HG03442 (cell line): ENCODE measurements around the gene KIAA2012.
"Not testable (repeated sequence)": the region's sequence is repeated elsewhere in the genome, so short reads cannot be mapped to it uniquely, and the experiment has no call there.

Source experiments
- ATAC-seq: cut with Tn5 transposase; IDR thresholded peaks from one replicate; pipeline ENCODE4 v1.9.1; 2021; ENCODE audit warnings: mild to moderate bottlenecking, moderate library complexity; ENCODE audit not compliant: unreplicated experiment

KIAA2012 gene

GRCh38 chr2:202184557-202184956 is 111.5 kb downstream of the KIAA2012 start:
- ATAC-seq = no peak

DNA sequence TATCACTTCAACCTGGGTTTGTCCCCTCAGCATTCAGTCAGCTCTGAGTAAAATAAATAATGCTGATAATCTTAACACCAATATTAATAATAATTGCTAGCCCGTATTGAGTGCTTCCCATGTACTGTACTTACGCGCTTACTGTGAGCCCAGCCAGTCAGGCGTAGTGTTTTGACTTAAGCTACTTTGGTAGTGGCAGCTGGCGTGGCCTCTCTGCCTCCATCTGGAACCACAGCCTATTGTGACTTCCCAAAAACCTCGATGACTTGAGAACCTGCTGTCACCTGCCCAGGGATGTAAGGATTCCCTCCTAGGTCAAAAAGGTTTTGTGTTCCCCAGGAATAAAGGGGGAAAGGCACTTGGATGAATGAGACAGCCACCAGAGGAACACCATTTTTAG is 112.1 kb downstream of the KIAA2012 start:
- no peak for ATAC-seq

DNA sequence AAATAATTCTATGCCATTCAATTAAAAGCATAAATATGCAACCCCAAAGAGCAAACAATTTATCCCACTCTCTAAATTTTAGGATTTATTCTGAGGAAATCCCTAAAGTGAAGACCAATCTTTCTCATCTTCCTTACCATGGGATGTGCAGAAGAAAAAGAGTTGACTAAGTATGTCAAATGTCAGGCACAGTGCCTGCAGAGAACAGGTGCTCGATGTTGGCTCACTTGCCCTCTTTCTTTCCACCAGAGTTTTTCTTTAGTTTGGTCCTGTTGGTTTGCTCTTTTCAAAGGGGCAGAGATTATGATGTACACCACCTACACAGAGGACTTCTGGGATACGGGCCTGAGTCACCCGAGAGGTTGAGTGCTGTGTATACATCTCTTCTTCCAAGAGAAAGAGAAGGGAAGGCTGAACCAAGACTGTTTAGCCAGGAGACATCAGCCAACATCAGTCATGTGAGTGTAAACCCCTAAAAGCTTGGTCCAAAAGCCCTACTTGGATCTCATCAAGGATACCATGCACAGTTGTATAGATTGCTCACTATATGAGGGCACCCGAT is 113.7 kb downstream of the KIAA2012 start:
- ATAC-seq = no peak

DNA sequence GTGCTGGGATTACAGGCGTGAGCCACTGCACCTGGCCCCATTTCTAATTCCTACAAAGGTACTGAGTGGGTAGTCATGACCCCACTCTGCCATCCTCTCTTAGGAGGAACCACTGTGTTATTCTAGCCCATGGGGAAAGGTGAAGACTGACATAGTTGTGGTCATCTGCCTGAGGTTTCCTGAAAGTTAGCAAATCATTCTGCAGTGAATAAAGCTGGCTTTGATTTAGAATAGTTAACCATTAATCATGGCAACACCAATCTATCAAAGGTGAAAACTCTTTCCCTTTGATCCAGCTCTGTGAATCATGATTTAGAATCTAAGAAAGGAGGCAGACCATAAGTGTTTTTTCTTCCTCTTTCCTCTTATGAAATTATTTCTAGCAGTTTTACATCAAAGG is 114.5 kb downstream of the KIAA2012 start:
- no peak for ATAC-seq

- no peak for ATAC-seq
Measured at GRCh38 chr2:202193305-202193704, 120.2 kb downstream of the KIAA2012 start.

DNA sequence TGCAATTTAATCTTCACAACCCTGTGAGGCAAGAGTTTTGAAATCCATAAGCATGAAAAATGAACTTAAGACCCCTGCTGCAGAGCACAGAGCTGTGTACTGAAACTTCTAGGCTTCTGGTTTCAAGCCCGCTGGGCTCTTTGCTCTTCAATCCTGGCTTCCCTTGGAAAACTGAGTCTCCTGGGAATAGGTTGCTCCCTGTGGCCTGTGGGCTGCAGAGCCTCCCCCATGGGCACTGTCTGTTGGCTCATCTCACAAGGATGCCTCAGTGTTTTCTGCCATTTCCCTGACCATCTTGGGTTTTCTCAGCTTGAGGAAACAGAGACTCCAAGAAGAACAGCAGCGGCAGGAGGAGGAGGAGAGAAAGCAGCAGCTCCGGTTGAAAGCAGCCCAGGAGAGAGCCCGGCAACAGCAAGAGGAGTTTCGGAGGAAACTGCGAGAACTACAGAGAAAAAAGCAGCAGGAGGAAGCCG is 120.9 kb downstream of the KIAA2012 start:
- ATAC-seq = no peak

DNA sequence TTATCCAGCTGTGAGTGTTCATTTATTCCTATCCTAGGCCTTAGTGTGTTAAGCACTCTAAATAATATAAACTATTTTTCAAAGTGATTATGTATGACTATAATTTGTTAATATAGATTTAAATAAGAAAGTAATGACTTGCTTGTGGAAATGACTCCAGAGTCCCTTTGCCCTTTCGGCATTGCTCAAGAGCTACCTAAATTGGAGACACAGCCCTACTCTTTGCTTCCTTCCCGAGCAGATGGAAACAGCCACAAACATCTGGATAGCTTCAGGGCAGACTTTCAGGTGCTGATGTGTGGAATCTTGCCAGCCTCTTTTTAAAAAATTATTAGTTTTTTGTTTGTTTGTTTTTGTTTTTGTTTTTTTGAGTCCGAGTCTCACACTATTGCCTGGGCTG is 121.4 kb downstream of the KIAA2012 start:
- ATAC-seq = no peak

DNA sequence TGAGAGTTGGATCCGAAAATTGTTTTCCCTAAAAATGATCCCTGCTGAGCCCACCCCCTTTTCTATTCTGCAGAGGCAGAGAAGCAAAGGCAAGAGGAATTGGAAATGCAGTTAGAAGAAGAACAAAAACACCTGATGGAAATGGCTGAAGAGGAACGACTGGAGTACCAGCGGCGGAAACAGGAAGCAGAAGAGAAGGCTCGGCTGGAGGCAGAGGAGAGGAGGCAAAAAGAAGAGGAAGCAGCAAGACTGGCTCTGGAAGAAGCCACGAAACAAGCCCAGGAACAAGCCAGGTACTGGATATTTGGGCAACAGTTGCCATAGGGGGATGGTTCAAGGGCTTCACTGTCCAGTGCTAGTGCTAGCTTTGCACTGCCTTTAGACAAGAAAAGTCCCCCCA is 123.7 kb downstream of the KIAA2012 start:
- no peak for ATAC-seq

DNA sequence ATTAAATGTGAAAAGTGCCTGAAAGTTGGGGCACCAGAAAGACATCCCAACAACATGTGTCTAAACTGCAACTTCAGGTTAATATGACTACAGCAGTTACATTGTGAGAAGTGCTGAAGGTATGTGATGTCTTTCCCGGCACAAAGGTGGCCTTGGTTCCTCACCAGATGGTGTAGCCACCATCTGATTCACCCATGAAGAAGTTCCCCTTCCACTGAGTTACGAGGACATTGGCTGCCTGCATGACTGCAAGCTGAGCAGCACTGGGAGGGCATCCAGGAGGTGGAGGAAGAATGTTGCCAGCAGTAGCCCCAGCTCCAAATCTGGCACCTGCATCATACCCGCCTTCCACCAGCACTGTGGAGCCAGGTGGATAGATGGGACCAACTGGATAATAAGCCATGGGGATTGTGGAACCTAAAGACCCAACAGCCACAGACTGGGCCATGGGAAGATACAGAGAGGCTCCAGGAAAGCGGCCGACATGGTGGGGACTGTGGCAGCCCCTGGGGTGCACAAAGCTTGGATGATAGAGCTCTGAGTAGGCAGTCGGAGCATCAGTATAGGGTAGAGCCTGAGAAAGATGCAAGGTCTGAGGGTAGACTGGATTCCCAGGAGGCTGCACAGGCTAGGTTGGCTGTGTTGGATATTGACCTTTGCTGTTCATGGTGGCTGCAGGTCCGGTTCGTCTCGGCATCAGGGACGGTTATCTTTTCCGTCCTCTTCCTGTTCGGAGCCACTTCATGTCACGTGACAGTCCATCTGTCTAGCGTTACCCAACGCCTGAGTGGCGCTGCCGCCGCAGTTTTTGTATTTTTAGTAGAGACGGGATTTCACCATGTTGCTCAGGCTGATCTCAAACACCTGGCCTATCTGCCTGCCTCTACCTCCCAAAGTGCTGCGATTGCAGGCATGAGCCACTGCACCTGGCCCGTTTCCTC is 128.4 kb downstream of the KIAA2012 start:
- no peak for ATAC-seq

DNA sequence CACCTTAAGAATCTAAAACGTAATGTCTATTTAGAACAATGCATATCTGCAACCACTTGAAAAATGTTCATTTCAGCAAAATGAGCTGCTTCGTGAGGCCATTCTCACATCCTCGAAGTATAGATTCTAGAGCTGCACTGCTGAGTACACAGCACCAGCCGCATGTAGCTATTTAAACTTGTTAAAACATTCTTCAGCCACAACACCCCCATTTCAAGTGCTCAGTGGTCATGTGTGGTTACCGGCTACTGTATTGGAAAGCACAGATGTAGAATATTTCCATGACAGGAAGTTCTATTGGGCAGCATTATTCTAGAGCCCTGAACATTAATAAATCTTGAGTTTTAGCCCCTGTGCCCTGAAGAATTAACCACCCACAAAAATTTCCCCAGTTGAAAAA is 130.3 kb downstream of the KIAA2012 start:
- ATAC-seq = no peak

- no peak for ATAC-seq
Measured at GRCh38 chr2:202204855-202205254, 131.8 kb downstream of the KIAA2012 start.

GRCh38 chr2:202208526-202208925 is 135.5 kb downstream of the KIAA2012 start:
- ATAC-seq = no peak

DNA sequence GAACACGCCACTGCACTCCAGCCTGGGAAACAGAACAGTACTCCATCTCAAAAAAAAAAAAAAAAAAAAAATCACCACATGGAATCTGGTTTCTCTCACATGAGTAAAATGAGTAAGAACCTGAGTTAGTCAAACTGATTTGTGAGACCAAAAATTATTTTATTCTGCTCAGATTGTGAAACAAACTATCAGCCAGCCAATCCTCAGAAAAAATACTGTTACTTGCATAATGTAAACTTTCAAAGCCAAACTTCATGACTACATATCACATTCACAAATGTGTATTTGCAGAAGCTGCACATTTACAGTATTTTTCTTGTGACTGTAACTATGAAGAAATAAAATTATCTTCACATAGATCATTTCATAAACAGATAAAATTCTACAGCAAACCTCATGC is 142.1 kb downstream of the KIAA2012 start:
- no peak for ATAC-seq

DNA sequence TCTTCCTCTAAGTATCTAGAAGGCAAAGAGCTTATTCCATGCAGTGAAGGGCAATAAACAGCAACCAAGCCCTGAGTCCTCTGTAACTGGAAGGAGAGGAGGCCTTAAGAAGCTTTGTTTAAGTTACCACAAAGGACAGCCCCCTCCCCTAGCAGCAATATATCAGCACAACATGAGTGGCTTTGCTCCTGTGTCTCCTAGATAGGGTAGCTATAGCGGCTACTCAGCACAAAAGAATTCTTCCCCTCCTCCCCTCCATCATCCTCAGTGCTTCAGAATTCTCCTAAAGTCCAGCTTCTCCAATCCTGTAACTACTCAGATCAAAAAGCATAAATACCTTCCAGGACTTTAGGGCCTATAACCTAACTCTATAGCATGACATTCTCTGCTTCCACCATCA is 148.8 kb downstream of the KIAA2012 start:
- no peak for ATAC-seq

DNA sequence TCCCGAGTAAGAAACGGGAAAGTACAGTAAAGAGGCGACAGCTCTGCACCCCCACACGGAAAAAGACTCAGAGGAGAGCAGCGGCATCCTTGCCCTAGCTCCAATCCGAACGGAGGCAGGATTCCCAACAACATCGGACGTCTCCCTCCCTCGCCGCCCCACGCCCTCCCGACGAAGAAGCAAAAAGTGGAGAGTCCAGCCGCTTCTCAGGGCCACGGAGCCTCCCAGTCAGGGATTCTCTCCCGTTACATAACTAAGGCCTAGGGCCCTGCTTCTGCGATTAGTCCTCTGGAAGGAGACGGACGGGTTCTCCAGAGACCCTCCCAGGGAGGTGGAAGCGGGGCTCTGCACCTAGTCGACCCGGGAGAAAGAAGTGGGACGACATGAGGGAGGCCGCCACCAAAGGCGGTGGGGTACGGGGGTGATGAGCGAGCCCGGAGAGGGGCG is 164.8 kb downstream of the KIAA2012 start:
- peak; percentile 36 for ATAC-seq

DNA sequence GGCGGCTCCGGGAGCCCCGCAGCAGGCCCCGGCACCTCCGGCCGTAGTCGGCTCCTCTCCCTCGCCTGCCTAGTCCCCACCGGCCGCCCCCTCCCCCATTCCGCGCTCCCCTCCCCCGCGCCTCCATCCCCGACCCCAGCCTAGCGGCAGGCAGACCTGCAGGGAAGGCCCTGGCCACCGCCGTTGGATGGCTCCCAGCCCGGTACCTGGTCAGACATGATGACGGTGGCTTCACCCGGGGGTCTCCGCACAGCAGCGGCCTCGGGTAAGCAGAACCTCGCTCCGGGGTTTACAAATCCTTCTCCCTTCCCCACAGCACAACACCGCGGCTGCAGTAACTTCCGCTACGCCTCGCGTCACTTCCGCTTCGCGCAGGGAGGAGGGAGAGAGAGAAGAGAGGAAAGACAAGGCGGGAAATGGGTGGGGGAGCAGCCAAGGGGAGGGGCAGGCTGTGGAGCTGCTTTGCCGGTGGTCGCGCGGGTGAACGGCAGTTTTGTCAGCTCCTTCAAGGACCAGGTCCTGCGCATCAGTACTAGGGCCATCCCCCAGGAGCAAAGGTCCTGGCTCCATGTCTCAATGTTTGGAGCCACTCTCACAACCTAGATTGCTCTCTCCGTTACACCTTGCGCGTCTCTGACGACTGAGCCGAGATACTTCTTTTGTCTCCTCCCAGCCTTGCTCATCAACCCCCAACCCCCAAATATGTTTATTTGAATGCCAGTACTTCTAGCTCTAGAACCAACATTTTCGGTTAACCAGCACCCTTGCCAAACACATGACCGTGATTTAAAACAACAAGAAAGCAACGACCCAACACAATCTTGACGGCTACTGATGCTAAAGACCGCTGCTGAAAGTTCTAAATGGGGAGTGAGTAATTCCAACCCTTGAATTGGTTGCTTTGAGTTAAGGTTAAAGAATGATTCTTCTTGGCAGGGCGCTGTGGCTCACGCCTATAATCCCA is 165.5 kb downstream of the KIAA2012 start, which contains the start of gene SUMO1:
Gene SUMO1, minus strand, starts transcription at position 364 of the 964 bp plus-strand sequence. Its CDS starts 146 bp downstream, at position 218.
- ATAC-seq = peak; percentile 94

DNA sequence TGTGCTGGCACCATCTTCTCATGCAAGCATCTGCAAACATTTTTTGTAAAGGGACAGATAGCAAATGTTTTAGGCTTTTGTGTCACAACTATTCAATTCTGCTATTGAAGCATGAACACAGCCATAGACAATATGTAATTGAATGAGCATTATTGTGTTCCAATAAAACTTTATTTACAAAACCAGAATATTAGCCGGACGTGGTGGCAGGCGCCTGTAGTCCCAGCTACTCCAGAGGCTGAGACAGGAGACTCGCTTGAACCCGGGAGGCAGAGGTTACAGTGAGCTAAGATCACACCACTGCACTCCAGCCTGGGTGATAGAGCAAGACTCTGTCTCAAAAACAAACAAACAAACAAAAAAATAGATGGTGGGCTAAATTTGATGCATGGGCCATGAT is 174.7 kb downstream of the KIAA2012 start:
- not testable (repeated sequence) for ATAC-seq

GRCh38 chr2:202249521-202250253 is 176.6 kb downstream of the KIAA2012 start:
- ATAC-seq = no peak

DNA sequence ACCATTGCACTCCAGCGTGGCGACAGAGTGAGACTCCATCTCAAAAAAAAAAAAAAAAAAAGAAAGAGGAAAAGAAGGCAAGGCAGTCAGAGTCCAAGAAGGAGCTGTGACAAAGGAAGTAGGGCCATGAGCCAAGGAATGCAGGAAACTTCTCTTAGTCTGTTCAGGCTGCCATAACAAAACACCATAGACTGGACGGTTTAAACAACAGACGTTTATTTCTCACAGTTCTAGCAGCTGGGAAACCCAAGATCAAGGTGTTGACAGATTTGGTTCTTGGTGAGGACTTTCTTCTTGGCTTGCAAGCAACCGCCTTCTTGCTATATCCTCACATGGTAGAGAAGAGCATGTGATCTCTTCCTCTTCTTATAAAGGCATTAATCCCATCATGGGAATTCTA is 178.4 kb downstream of the KIAA2012 start:
- ATAC-seq = no peak
